Measurements from ENCODE around the gene CHRD. TPM values are rescaled to one million over a fixed set of nuclear protein-coding genes. Genes with fewer than 3 reads are reported as not detected.
A peak's percentile ranks its signal among the peaks of the same experiment; 100 is the strongest.

Gene CHRD
- total RNA-seq, 4 donors from 2014 or later: 5.8 to 12.2 (median 9.2) TPM

GRCh38 chr3:184341925-184342324, 37.9 kb upstream of the CHRD start:
- no peak for ATAC-seq (ENCODE audit: low FRiP score)
- no peak for DNase-seq (ENCODE audit: low spot score)
- TF ChIP-seq CTCF (IDR thresholded peaks at IDR 0.05): no peak

DNA sequence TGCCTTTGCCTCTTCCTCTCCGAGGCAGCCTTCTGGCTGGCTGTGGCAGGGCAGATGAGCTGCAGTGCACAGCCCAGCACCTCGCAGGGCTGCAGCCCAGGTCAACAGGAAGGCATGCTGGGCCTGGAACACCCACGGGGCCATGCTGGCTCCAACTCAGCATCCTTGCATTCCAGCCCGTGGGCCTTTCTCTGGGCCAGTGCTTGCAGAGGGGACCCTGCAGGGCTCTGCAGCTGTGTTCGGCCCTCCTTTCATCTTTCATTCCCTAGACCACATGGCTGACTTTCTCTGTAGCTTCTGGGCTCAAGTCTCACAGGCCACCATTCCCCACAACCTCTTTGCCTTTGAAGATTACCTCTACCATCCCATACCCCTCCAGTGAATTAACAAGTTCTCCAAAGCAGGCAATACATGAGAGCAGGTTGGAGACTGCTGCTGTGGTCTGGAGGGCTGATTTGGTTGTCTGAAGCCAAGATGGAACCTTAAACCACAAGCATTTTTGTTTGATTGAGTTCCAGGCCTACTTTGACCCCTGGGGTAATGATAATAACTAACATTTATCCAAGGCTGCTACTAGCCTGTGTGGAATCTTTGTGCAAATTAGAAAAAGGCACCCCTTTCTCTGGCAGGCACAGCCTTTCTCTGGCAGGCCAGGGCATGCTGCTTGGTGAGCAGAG, 36.5 kb upstream of the CHRD start:
- TF ChIP-seq CTCF (IDR thresholded peaks at IDR 0.05): no peak
- no peak for DNase-seq (ENCODE audit: low spot score)
- ATAC-seq (ENCODE audit: low FRiP score): no peak

DNA sequence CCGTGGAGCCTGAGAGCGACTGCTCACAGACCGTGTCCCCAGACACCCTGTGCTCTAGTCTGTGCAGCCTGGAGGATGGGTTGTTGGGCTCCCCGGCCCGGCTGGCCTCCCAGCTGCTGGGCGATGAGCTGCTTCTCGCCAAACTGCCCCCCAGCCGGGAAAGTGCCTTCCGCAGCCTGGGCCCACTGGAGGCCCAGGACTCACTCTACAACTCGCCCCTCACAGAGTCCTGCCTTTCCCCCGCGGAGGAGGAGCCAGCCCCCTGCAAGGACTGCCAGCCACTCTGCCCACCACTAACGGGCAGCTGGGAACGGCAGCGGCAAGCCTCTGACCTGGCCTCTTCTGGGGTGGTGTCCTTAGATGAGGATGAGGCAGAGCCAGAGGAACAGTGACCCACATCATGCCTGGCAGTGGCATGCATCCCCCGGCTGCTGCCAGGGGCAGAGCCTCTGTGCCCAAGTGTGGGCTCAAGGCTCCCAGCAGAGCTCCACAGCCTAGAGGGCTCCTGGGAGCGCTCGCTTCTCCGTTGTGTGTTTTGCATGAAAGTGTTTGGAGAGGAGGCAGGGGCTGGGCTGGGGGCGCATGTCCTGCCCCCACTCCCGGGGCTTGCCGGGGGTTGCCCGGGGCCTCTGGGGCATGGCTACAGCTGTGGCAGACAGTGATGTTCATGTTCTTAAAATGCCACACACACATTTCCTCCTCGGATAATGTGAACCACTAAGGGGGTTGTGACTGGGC, 35.1 kb upstream of the CHRD start:
- no peak for DNase-seq (ENCODE audit: low spot score)
- no peak for TF ChIP-seq CTCF (IDR thresholded peaks at IDR 0.05)
- ATAC-seq (ENCODE audit: low FRiP score): no peak

- TF ChIP-seq CTCF (IDR thresholded peaks at IDR 0.05): no peak
- no peak for DNase-seq (ENCODE audit: low spot score)
- peak; percentile 31 for ATAC-seq (ENCODE audit: low FRiP score)
Observed at GRCh38 chr3:184345317-184346144, 34.3 kb upstream of the CHRD start.

- DNase-seq (ENCODE audit: low spot score) (no peak), ATAC-seq (ENCODE audit: low FRiP score) (no peak)
- no peak for TF ChIP-seq CTCF (IDR thresholded peaks at IDR 0.05)
Observed at GRCh38 chr3:184346480-184347190, 33.2 kb upstream of the CHRD start.

GRCh38 chr3:184347321-184348056, 32.4 kb upstream of the CHRD start:
- ATAC-seq (ENCODE audit: low FRiP score): peak; percentile 33
- no peak for DNase-seq (ENCODE audit: low spot score)
- TF ChIP-seq CTCF (IDR thresholded peaks at IDR 0.05): no peak
